PC-9 (cell line): ENCODE data around the gene EVX1.

Source experiments
- CTCF ChIP-seq: fragments of 200-600 bp; sonication (generic); conservative IDR thresholded peaks from 2 replicates; pipeline ENCODE4 v1.6.1; 2017; ENCODE audit warnings: mixed run types, antibody characterized with exemption, mild to moderate bottlenecking, moderate library complexity
- EZH2 ChIP-seq: fragments of 200-600 bp; sonication (generic); IDR thresholded peaks from 2 replicates; pipeline ENCODE4 v1.8.0; 2017; ENCODE audit warnings: antibody characterized with exemption, low read depth

GRCh38 chr7:27269455-27269854, 26.9 kb downstream of the EVX1 start:
- no peak for TF ChIP-seq CTCF
- no peak for TF ChIP-seq EZH2
